IMR-90 (cell line): ENCODE data around the gene ING3. TPM values are rescaled to one million over a fixed set of nuclear protein-coding genes. Genes with fewer than 3 reads are reported as not detected.

Experiments
- ATAC-seq: fragments of 200-7000 bp; cut with Tn5 transposase; 2 replicates; pipeline ENCODE4 v1.9.1; 2020; ENCODE audit warnings: low read depth, mild to moderate bottlenecking, moderate library complexity
- BruUV-seq: library from RNA; stranded (reverse); fragments of 400-500 nt; replicated peaks from 2 replicates; lab custom pipeline; 2021; lab: Mats Ljungman, UMichigan
- CTCF ChIA-PET: fragments of 300-600 bp; formaldehyde crosslinking; extraction: SDS; loops from one replicate; lab custom pipeline; 2021; ENCODE audit warnings: antibody characterized with exemption; lab: Yijun Ruan, JAX
- POLR2A ChIA-PET: fragments of 300-600 bp; sonication (Branson Sonifier 250); formaldehyde crosslinking; loops from one replicate; lab custom pipeline; 2022; ENCODE audit warnings: antibody characterized with exemption; ENCODE audit not compliant: unreplicated experiment; lab: Charles Lee
- DNase-seq: peaks from one replicate; pipeline ENCODE4 v3.0.0; 2013
- H2AFZ ChIP-seq: replicated peaks from 2 replicates; pipeline ENCODE3; 2013; ENCODE audit warnings: low read length, mild to moderate bottlenecking; ENCODE audit not compliant: poor library complexity
- H2AK5ac ChIP-seq: 2 replicates; pipeline ENCODE4 v1.6.1; 2013; ENCODE audit warnings: low read depth, low read length, inconsistent platforms
- H2AK9ac ChIP-seq: replicated peaks from 2 replicates; pipeline ENCODE3; 2013; ENCODE audit warnings: mild to moderate bottlenecking, low read depth, low read length, moderate library complexity; ENCODE audit not compliant: poor library complexity
- H2BK120ac ChIP-seq: 2 replicates; pipeline ENCODE4 v1.6.1; 2013; ENCODE audit warnings: low read depth, low read length, inconsistent platforms
- H2BK15ac ChIP-seq: 3 replicates; pipeline ENCODE4 v1.6.1; 2013; ENCODE audit warnings: low read depth, low read length, inconsistent platforms
- H2BK20ac ChIP-seq: 2 replicates; pipeline ENCODE4 v1.6.1; 2013; ENCODE audit warnings: low read depth, mild to moderate bottlenecking, inconsistent platforms, low read length, moderate library complexity
- H2BK5ac ChIP-seq: 2 replicates; pipeline ENCODE4 v1.6.1; 2013; ENCODE audit warnings: mild to moderate bottlenecking, low read depth, low read length, inconsistent platforms; ENCODE audit not compliant: poor library complexity, severe bottlenecking
- H3K14ac ChIP-seq: replicated peaks from 2 replicates; pipeline ENCODE4 v1.6.1; 2013; ENCODE audit warnings: low read depth, low read length, inconsistent platforms
- H3K18ac ChIP-seq: 2 replicates; pipeline ENCODE4 v1.6.1; 2013; ENCODE audit warnings: low read depth, low read length, control low read depth
- H3K23ac ChIP-seq: 2 replicates; pipeline ENCODE4 v1.6.1; 2013; ENCODE audit warnings: low read depth, low read length, inconsistent platforms
- H3K27ac ChIP-seq: 2 replicates; pipeline ENCODE4 v1.5.1; 2013; ENCODE audit warnings: mild to moderate bottlenecking, control low read depth, low read length; ENCODE audit not compliant: insufficient read depth
- H3K27me3 ChIP-seq: 2 replicates; pipeline ENCODE4 v1.6.1; 2013; ENCODE audit warnings: low read length; ENCODE audit not compliant: control insufficient read depth, insufficient read depth
- H3K36me3 ChIP-seq: 2 replicates; pipeline ENCODE4 v1.6.1; 2013; ENCODE audit warnings: low read length, mixed read lengths; ENCODE audit not compliant: control insufficient read depth, insufficient read depth
- H3K4ac ChIP-seq: 2 replicates; pipeline ENCODE4 v1.6.1; 2013; ENCODE audit warnings: low read depth, low read length, inconsistent platforms
- H3K4me1 ChIP-seq: 2 replicates; pipeline ENCODE4 v1.6.1; 2013; ENCODE audit warnings: low read length, mixed read lengths; ENCODE audit not compliant: control insufficient read depth, insufficient read depth
- H3K4me2 ChIP-seq: 2 replicates; pipeline ENCODE4 v1.6.1; 2013; ENCODE audit warnings: low read depth, mild to moderate bottlenecking, control low read depth, low read length, moderate library complexity
- H3K4me3 ChIP-seq: 2 replicates; pipeline ENCODE4 v1.5.1; 2013; ENCODE audit warnings: low read depth, mild to moderate bottlenecking, control low read depth, low read length, moderate library complexity; ENCODE audit not compliant: insufficient read depth
- H3K56ac ChIP-seq: 2 replicates; pipeline ENCODE4 v1.6.1; 2013; ENCODE audit warnings: low read length, inconsistent platforms; ENCODE audit not compliant: insufficient read depth; ENCODE audit errors: extremely low read depth
- H3K79me1 ChIP-seq, 2 experiments: 2 replicates each; pipeline ENCODE4 v1.6.1; 2013; ENCODE audit warnings: low read length in 2 of 2, inconsistent platforms in 1 of 2, low read depth in 1 of 2
- H3K9ac ChIP-seq: 2 replicates; pipeline ENCODE4 v1.6.1; 2013; ENCODE audit warnings: low read depth, low read length, control low read depth
- H3K9me1 ChIP-seq: 2 replicates; pipeline ENCODE4 v1.6.1; 2013; ENCODE audit warnings: low read length, inconsistent platforms; ENCODE audit not compliant: insufficient read depth
- H3K9me3 ChIP-seq: 2 replicates; pipeline ENCODE4 v1.6.1; 2013; ENCODE audit warnings: low read length; ENCODE audit not compliant: control insufficient read depth, insufficient read depth
- H4K20me1 ChIP-seq: 2 replicates; pipeline ENCODE4 v1.6.1; 2013; ENCODE audit warnings: low read length, inconsistent platforms; ENCODE audit not compliant: insufficient read depth
- H4K5ac ChIP-seq: 2 replicates; pipeline ENCODE4 v1.6.1; 2013; ENCODE audit warnings: mild to moderate bottlenecking, low read depth, low read length, control low read depth
- H4K8ac ChIP-seq, 2 experiments: 2 replicates each; pipeline ENCODE4 v1.6.1; 2013; ENCODE audit warnings: low read depth in 2 of 2, low read length in 2 of 2, control low read depth in 1 of 2, inconsistent platforms in 1 of 2
- H4K91ac ChIP-seq: 2 replicates; pipeline ENCODE4 v1.6.1; 2013; ENCODE audit warnings: low read depth, low read length, inconsistent platforms; ENCODE audit not compliant: insufficient read depth
- BHLHE40 ChIP-seq: fragments of 150-350 bp; IDR thresholded peaks from 2 replicates; pipeline ENCODE4 v1.6.1; 2016; ENCODE audit warnings: mild to moderate bottlenecking, low read depth, low read length
- CEBPB ChIP-seq: IDR thresholded peaks from 2 replicates; pipeline ENCODE4 v1.6.1; 2012; ENCODE audit warnings: low read depth, low read length, improper control_type of control experiment
- CHD1 ChIP-seq: IDR thresholded peaks from 2 replicates; pipeline ENCODE4 v1.6.1; 2012; ENCODE audit warnings: low read depth, low read length, improper control_type of control experiment
- CTCF ChIP-seq: conservative IDR thresholded peaks from 2 replicates; pipeline ENCODE4 v1.5.1; 2012; ENCODE audit warnings: mild to moderate bottlenecking, low read depth, low read length, improper control_type of control experiment
- ELK1 ChIP-seq: fragments of 150-350 bp; IDR thresholded peaks from 2 replicates; pipeline ENCODE4 v1.6.1; 2016; ENCODE audit warnings: low read depth, mild to moderate bottlenecking, low read length, moderate library complexity, borderline replicate concordance
- FOS ChIP-seq: fragments of 150-350 bp; IDR thresholded peaks from 2 replicates; pipeline ENCODE4 v1.6.1; 2016; ENCODE audit warnings: low read depth, low read length
- MAFK ChIP-seq: IDR thresholded peaks from 2 replicates; pipeline ENCODE4 v1.6.1; 2012; ENCODE audit warnings: low read depth, low read length, improper control_type of control experiment
- MAZ ChIP-seq: IDR thresholded peaks from 2 replicates; pipeline ENCODE4 v1.6.1; 2012; ENCODE audit warnings: low read depth, mild to moderate bottlenecking, low read length, improper control_type of control experiment, moderate library complexity, borderline replicate concordance
- MXI1 ChIP-seq: IDR thresholded peaks from 2 replicates; pipeline ENCODE4 v1.6.1; 2012; ENCODE audit warnings: low read depth, mild to moderate bottlenecking, low read length, moderate library complexity, borderline replicate concordance
- NFE2L2 ChIP-seq: fragments of 150-350 bp; IDR thresholded peaks from 2 replicates; pipeline ENCODE4 v1.6.1; 2016; ENCODE audit warnings: low read depth, mild to moderate bottlenecking, low read length
- POLR2A ChIP-seq: IDR thresholded peaks from 2 replicates; pipeline ENCODE4 v1.6.1; 2012; ENCODE audit warnings: mild to moderate bottlenecking, low read depth, low read length
- RCOR1 ChIP-seq: IDR thresholded peaks from 2 replicates; pipeline ENCODE4 v1.6.1; 2012; ENCODE audit warnings: mild to moderate bottlenecking, low read length, improper control_type of control experiment; ENCODE audit not compliant: insufficient replicate concordance
- RFX5 ChIP-seq: IDR thresholded peaks from 2 replicates; pipeline ENCODE4 v1.8.0; 2012; ENCODE audit warnings: low read depth, mild to moderate bottlenecking, low read length, moderate library complexity
- SMC3 ChIP-seq: fragments of 150-350 bp; IDR thresholded peaks from 2 replicates; pipeline ENCODE4 v1.6.1; 2016; ENCODE audit warnings: low read depth, mild to moderate bottlenecking, antibody characterized with exemption, low read length, moderate library complexity
- USF2 ChIP-seq: fragments of 150-350 bp; IDR thresholded peaks from 2 replicates; pipeline ENCODE4 v1.6.1; 2017; ENCODE audit warnings: mild to moderate bottlenecking, antibody characterized with exemption, low read length, low read depth
- WGBS, 2 experiments: methylation state at CpG; one replicate each; pipeline versions ENCODE4 v1.1.5 to v1.1.7; 2013; ENCODE audit warnings: missing lambda C conversion rate in 2 of 2; ENCODE audit not compliant: insufficient read length in 1 of 2; ENCODE audit errors: extremely low coverage in 2 of 2; 5-methylcytosine and 5-hydroxymethylcytosine counted together
- dilution Hi-C: fragments of 300-500 bp; cut with HindIII; formaldehyde crosslinking; loops from one replicate; pipeline ENCODE4 v1.14.3; 2018; ENCODE audit warnings: low sequenced_read_pairs; ENCODE audit not compliant: unreplicated experiment
- in situ Hi-C: fragments of 300-500 bp; cut with MboI; formaldehyde crosslinking; loops from 3 replicates; pipeline ENCODE4 v1.14.3; 2019; ENCODE audit warnings: low sequenced_read_pairs, inconsistent platforms, mixed read lengths
- intact Hi-C: fragments of 100-400 bp; cut with micrococcal nuclease; formaldehyde crosslinking; loops from 2 replicates; pipeline ENCODE4 v1.10.0; 2022
- polyA plus RNA-seq, 3 experiments: library from polyadenylated mRNA; depleted of rRNA; stranded (reverse); fragments of >200 nt; gene quantifications; 2 replicates each; pipeline ENCODE4 v1.2.3, GENCODE V29; 2012; ENCODE audit warnings: low replicate concordance in 1 of 3
- total RNA-seq: library from RNA; depleted of rRNA; stranded (reverse); fragments of >200 nt; gene quantifications from 2 replicates; pipeline ENCODE4 v1.2.3, GENCODE V29; 2012

The ING3 gene
- total and polyA plus RNA-seq, 2 of the 4 experiments (the other 2 are of a cell fraction), result 7.2 to 11.3 TPM

DNA sequence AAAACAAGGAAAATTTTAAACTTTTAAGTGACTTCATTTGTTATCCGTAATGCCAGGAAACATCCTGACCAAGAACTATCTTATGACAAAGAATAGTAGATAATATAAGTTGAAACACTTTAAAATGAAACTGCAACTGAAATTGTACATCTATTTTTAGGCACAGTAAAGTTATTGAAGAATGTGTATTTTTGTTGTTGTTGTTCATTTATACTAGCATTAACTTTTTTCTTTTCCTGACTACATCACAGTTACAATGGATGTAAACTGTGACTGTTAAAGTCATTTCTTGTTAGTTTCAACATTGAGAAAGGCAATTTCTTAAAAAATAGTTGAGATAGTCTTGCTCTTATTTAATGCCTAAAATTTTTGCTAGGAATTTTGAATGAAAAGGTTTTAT is 40.6 kb downstream of the ING3 start:
- POLR2A ChIA-PET, result interaction anchor here (3.4 kb wide), 1 partner anchor 93 kb away, joined by 26 read pairs; no protein-coding TSS in a partner anchor
- peak overlapping the region; percentile 53; the same call in 1 of the 2 replicates for H2BK20ac ChIP-seq
- H4K8ac ChIP-seq, result peak overlapping the region; percentile 27 to 53; a peak in 1 of 4 replicates
- H2BK5ac ChIP-seq, result peak overlapping the region; percentile 98
- intact Hi-C loops, result no loop called here
- WGBS, 2 experiments, result no CpG with 5 or more reads among the region's 1 CpG
- BruUV-seq, result TSS peak; percentile 88
- peaks cover 3% of the 10 kb centered on the region for H3K4me1 ChIP-seq
- H3K9me1 ChIP-seq, result peaks cover 6% of the 10 kb centered on the region; the same call in 1 of the 2 replicates
- 0 out of 2 replicates have a peak overlapping the region, but pooled peaks have one; percentile 77 for H4K5ac ChIP-seq
- H3K36me3 ChIP-seq, result no peaks in the 10 kb centered on the region; the same call in 1 of the 2 replicates
- no peak overlapping the region for H2AFZ ChIP-seq
- no peak overlapping the region for H2AK9ac ChIP-seq
- peak overlapping the region; percentile 85 for H3K23ac ChIP-seq
- H3K27ac ChIP-seq, result peak overlapping the region; percentile 77; the same call in 1 of the 2 replicates
- in situ Hi-C loops, result loop anchor here (5.0 to 25.0 kb wide), 2 partner anchors 86 to 346 kb away; partner anchors contain the start of gene WNT16
- no peaks in the 10 kb centered on the region for H3K9me3 ChIP-seq
- H4K20me1 ChIP-seq, result no peaks in the 10 kb centered on the region; the same call in 1 of the 2 replicates
- H2AK5ac ChIP-seq, result no peak overlapping the region
- H3K56ac ChIP-seq, result peak overlapping the region; percentile 95; the same call in 1 of the 2 replicates
- H3K4me3 ChIP-seq, result peak overlapping the region; percentile 86
- ATAC-seq (no peak), DNase-seq (no peak)
- dilution Hi-C loops, result loop anchor here (25.0 kb wide), 1 partner anchor 96 kb away; no protein-coding TSS in a partner anchor
- peak overlapping the region; percentile 65 for H2BK120ac ChIP-seq
- H2BK15ac ChIP-seq, result no peak overlapping the region; the same call in 2 of the 3 replicates
- CTCF ChIA-PET, result interaction anchor here (1.4 to 4.9 kb wide), 2 partner anchors 85 to 91 kb away, joined by 3 to 46 read pairs; no protein-coding TSS in a partner anchor
- H4K91ac ChIP-seq, result no peak overlapping the region; the same call in 1 of the 2 replicates
- peak overlapping the region; percentile 97 for H3K14ac ChIP-seq
- peak overlapping the region; percentile 65 for H3K4ac ChIP-seq
- H3K27me3 ChIP-seq, result no peaks in the 10 kb centered on the region
- peak overlapping the region; percentile 80 for H3K4me2 ChIP-seq
- H3K9ac ChIP-seq, result peak overlapping the region; percentile 78
- peaks cover 8 to 31% of the 10 kb centered on the region in 2 experiments; a peak in 3 of 4 replicates for H3K79me1 ChIP-seq
- peak overlapping the region; percentile 90 for H3K18ac ChIP-seq
- no peak for TF ChIP-seq CEBPB
- TF ChIP-seq USF2, result no peak
- no peak for TF ChIP-seq FOS
- no peak for TF ChIP-seq MAFK
- TF ChIP-seq MAZ, result no peak
- no peak for TF ChIP-seq POLR2A
- no peak for TF ChIP-seq CHD1
- TF ChIP-seq MXI1, result no peak
- TF ChIP-seq NFE2L2, result no peak
- TF ChIP-seq CTCF, result no peak
- no peak for TF ChIP-seq SMC3
- no peak for TF ChIP-seq ELK1
- no peak for TF ChIP-seq RFX5
- no peak for TF ChIP-seq BHLHE40
- no peak for TF ChIP-seq RCOR1
